RPMI7951 (cell line): ENCODE results near the gene ZDHHC7. TPM values are rescaled to one million over a fixed set of nuclear protein-coding genes. Genes with fewer than 3 reads are reported as not detected.
A peak's percentile ranks its signal among the peaks of the same experiment; 100 is the strongest.

ENCODE experiments used
- DNase-seq: peaks from one replicate; pipeline ENCODE4 v3.0.0-alpha.2; 2012; ENCODE audit warnings: low read depth
- total RNA-seq: library from RNA; depleted of rRNA; stranded (reverse); fragments of >200 nt; shearing (Covaris generic); gene quantifications from 2 replicates; pipeline ENCODE4 v1.2.3, GENCODE V29; 2014

Gene ZDHHC7
- total RNA-seq, 1 experiment from 2014 or later = 46.4 TPM

DNA sequence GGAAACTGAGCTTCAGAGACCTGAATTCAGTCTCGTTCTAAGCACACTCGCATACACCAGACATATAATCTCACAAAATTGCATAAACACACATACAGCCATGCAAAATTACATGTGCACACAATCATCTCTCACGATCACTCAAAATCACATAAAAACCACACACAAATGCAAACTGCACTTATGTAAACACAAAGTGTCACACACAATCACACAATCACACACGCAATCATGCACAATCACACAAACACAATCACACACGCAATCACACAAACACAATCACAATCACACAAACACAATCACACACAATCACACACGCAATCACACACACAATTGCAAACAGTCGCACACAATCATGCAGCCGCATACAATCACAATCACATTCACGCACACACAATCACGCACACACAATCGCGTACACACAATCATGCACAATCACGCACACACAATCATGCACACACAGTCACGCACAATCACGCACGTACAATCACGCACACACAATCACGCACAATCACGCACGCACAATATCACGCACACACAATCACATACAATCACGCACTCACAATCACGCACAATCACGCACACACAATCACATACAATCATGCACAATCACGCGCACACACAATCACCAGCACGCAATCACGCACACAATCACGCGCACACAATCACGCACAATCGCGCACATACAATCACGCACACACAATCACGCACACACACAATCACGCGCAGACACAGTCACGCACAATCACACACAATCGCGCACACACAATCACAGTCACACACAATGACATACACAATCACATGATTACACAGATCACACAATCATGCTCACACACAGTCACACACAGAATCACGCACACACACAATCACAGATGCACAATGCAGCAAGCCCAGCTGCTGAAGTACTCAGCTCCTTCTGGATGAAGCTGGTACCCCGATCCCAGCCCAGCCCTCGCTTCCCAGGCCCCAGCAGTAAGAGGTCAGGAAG, 45.6 kb downstream of the ZDHHC7 start:
- no peak for DNase-seq

DNA sequence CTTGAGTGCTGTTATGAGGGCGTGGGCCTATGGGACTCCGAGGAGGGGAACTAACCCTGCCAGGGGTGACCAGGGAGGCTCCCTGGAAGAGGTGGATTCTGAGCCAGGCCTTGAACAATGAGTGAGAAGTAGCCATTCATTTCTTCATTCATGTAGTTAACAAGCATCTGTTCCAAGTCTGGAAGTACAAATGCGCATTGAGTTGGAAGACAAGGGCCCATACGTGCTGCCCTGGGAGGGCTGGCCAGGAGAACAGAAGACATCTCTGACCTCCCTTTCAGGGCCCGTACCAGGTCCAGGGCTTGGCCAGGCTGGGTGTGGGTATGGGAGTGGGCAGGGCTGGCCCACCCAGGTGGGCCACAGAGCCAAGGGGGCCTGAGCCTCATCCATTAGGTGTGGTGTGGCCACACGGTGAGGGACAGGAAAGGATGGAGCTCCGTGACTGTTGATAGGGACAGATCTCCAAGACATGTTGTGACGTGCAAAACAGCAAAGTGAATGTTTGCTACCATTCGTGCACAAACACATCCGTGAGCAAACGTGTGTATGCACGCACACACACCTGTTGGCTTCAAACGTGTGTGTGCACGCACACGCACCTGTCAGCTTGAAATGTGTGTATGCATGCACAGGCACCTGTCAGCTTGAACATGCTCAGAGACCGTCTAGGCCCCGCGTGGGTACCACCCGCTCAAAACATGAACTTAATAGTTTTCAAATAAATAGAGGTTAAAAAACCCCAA, 46.8 kb downstream of the ZDHHC7 start:
- DNase-seq = no peak

DNA sequence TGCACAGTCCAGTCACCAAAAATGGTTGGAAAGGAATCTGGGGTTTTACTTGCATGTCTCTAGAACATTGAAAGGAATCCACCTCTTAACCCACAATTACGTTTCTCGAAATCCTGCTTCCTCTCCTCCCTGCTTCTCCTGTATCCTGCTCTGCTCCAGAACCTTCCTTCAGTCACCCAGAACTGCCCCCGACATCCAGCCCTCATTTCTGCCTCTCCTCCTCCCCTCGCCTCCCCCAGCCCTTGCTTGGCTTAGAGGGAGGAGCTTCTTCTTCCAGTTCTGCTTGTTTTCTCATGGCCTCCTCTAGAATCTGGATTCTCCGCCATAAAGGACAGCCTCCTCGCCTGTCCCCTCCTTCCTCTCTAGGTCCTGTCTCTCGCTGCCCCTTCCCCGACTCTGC, 48.3 kb downstream of the ZDHHC7 start:
- no peak for DNase-seq

DNA sequence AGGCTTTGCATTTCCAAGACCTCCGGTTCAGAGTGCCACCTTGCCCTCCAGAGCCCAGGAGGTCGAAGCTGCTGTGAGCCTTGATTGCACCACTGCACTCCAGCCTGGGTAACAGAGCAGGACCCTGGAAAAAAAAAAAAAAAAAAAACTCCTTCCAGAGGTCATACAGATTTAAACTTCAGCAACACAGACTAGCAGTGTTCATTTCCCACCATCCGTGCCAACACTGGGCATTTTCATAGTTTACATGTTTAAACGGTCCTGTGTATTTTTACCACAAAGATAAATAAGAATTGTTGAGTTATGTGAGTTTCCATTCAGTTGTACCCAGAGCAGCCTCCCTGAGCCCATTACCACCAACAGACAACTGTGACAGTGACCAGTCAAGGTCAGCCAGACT, 50.4 kb downstream of the ZDHHC7 start:
- peak; percentile 24 for DNase-seq

- no peak for DNase-seq
Observed at GRCh38 chr16:84959784-84960417, 51.4 kb downstream of the ZDHHC7 start.

DNA sequence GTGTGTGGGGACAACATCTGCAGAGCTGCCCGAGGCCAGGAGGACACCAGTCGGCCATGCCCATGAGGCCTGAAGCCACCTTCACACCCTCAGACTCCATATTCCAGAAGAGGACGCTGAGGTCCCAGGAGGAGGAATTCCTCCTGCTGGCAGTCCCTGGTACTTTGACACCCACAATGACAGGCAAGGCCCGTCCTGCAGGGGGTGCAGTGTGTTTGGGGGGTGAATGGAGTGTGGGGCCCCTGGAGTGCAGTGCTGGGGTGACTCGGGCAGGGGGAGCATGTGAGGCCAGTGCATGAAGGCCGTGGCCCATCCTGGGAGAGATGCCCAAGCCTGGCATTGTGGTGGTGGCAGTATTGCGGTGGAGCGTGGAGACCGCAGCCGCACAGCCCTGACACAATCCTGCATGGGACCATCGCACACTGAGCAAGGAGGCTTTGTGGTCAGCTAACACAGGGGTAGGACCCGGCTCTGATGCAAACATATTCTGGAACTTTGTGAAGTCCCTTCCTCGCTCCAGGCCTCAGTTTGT, 52.2 kb downstream of the ZDHHC7 start:
- DNase-seq = no peak

DNA sequence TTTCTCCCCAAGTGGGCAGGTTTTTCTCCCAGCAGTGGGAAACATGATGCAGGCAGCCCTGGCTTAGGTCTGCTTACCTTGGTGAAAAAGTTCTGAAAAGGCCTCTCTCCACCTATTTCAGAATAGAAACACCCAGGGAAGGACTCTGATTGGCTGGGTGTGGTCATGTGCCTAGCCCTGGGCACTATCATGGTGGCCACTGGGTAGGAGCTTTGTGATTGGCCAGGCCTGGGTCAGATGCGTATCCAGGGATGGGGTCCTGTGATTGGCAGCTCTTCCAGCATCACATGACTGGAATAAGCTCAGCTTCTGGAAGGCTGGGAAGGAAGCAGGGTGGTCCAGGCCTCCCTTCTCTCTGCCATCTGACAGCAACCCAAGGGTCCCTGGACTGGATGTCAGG, 53.5 kb downstream of the ZDHHC7 start:
- DNase-seq = no peak

GRCh38 chr16:84957192-84957591, 54.1 kb downstream of the ZDHHC7 start:
- DNase-seq = no peak

DNA sequence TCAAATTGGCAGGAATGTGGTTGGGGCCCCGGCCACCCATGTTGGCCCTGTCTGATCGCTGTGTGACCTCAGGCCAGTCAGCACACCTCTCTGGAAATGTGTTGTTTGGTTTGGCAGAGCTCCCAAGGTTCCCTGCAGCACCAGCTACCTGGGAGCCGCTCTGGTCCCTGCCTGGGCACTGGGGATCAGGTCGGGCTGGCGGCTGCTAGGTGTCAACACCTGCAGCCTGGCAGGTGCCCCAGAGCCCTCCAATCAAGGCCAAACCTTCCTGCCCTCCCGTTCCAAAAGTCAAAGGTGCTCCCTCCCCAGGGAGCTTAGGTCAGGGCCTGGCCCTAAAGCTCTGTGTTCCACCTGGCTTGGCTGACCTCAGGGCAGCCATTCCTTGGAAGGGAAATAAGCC, 55.9 kb downstream of the ZDHHC7 start:
- no peak for DNase-seq

DNA sequence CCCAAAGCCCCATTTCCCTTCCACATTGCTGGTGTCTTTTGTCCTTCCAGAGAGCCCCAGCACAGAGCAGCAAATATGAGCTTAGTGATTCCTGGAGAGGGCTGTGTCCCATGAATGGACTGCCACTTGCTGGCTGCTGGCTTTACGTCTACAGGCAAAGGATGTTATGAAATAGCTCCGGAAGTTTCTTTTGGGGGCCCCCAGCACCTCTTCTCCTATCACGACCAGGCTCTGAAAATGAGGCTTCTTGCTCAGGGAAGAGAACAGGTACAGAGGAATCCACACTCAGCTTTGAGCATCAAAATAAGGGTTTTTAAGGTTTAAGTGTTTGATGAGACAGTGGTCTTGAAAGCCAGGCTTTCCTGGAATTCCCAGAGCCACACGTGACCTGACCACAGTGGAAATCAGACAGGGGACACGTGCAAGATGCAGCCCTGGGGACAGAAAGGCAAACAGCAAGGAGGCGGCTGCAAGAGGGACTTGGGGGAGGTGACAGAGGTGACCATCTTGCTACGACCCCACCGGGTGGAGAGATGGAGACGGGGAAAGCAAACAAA, 58.1 kb downstream of the ZDHHC7 start:
- no peak for DNase-seq

DNA sequence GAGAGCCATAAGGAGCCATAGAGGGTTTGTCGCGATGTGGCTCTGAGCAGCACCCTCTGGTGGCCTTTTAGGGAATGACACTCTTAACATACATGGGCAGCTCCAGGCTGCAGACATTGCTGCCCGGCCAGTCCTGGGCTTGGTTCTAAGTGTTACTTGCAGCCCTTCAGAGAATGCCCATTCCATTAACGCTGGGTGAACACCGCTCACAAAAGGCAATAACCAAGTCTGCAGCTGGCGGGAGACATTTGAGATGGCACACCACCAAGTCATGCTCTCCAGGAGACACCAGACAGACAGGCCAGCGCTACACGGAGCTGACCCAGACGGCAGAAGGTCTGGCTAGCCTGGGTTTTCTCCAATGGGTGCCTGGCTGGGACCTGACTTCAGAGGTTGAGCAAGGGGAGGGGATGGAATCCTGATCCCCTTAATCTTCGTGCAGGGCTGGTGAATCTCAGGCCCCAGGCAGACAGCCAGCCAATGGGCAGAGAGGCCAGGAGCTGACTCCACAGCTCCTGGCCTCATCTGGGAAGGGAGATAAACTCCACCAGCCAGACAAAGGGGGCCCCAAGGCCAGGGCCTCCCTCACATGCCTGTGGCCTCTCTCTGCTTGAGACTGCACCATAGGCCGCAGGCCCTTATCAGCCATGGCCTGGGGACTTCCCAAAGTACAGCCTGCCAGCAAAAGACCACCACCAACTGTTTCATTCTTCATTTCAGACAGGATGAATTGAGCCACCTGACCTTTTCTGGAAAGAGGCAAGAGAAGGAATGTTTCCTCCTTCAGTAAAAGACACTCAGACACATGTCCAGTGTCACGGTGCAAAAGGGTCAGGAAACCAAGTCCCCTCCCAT, 58.8 kb downstream of the ZDHHC7 start:
- peak; percentile 77 for DNase-seq

DNA sequence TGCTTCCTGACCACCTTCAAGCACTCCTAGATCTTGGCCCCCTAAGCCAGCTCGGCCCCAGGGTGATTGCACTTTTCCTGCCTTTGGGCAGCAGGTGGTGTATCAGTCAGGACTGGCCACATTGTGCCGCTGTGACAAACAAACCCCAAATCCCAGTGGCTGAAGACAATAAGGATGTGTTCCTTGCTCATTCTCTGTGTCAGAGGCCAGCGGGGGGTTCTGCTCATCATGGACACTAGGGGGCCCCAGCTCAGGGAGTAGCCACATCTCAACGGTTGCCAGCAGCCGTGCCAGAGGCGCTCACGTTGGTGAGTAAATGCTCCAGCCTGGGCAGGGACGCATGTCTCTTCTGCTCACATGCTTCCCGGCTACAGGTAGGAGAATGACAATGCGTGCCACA, 60.4 kb downstream of the ZDHHC7 start:
- DNase-seq = no peak

GRCh38 chr16:84949772-84950436, 61.4 kb downstream of the ZDHHC7 start:
- DNase-seq = no peak

GRCh38 chr16:84948851-84949610, 62.3 kb downstream of the ZDHHC7 start:
- DNase-seq = no peak

DNA sequence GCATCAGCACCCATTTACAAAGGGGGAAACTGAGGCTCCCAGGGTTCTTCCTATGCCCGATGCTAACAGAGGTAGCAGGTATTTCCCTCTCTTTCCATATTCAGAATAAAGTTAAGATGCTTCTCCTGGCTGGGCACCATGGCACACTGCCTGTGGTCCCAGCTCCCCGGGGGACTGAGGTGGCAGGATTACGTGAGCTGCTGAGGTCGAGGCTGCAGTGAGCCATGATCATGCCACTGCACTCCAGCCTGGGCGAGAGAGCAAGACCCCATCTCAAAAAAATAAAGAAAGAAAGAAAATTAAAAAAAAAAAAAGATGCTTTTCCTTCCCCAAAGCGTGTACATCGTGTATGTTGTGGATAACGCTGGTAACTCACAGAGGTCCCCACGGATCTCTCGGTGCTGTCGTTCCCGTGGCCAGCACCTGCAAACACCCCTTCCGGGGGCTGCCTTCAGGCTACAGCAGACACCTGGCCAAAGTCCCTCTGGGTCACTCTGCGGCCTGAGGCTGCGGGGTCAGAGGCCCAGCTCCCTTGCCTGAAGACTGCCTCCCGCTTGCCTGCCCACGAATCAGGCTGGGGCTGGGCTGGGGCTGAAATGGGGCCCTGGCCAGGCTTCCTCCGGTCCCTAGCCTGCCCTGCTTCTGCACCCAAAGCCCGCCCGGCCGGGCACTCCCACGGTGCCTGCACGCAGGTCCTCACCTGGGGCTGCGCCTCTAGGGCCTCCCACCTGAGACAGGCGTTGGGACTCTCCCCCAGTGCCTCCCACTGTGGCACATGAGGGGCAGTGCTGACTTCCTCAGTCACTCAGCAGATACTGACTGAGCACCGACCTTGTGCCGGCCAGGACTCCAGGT, 63.1 kb downstream of the ZDHHC7 start:
- DNase-seq = no peak

- no peak for DNase-seq
Observed at GRCh38 chr16:84947022-84947421, 64.3 kb downstream of the ZDHHC7 start.

GRCh38 chr16:84943620-84944019, 67.7 kb downstream of the ZDHHC7 start:
- peak; percentile 48 for DNase-seq

GRCh38 chr16:84942786-84943185, 68.5 kb downstream of the ZDHHC7 start:
- peak; percentile 50 for DNase-seq

- DNase-seq = peak; percentile 96
Observed at GRCh38 chr16:84941921-84942320, 69.4 kb downstream of the ZDHHC7 start.
